Osteoblast (primary cell): ENCODE results near the gene RHBDL1. TPM values are rescaled to one million over a fixed set of nuclear protein-coding genes. Genes with fewer than 3 reads are reported as not detected.

Source experiments
- DNase-seq: peaks from one replicate; pipeline ENCODE4 v3.0.0; 2011; ENCODE audit warnings: low spot score, mixed read lengths; ENCODE audit not compliant: insufficient read length; ENCODE audit errors: missing footprints
- H2AFZ ChIP-seq: 2 replicates; pipeline ENCODE4 v1.6.0; 2011; ENCODE audit warnings: mild to moderate bottlenecking, low read length
- H3K27ac ChIP-seq: 2 replicates; pipeline ENCODE4 v1.5.1; 2011; ENCODE audit warnings: mild to moderate bottlenecking, low read depth, low read length, moderate library complexity
- H3K27me3 ChIP-seq: 2 replicates; pipeline ENCODE4 v1.6.0; 2012; ENCODE audit warnings: mild to moderate bottlenecking, control low read depth, inconsistent platforms, low read length, moderate library complexity; ENCODE audit not compliant: insufficient read depth
- H3K36me3 ChIP-seq: 2 replicates; pipeline ENCODE4 v1.5.1; 2011; ENCODE audit warnings: mild to moderate bottlenecking, low read length, control low read depth, moderate library complexity; ENCODE audit not compliant: insufficient read depth
- H3K4me1 ChIP-seq: 2 replicates; pipeline ENCODE4 v1.5.1; 2011; ENCODE audit warnings: mild to moderate bottlenecking, low read length, control low read depth, moderate library complexity; ENCODE audit not compliant: insufficient read depth
- H3K4me2 ChIP-seq: 2 replicates; pipeline ENCODE4 v1.6.0; 2011; ENCODE audit warnings: mild to moderate bottlenecking, low read length; ENCODE audit not compliant: insufficient read depth
- H3K4me3 ChIP-seq: fragments of 200-600 bp; sonication (generic); 3 replicates; pipeline ENCODE4 v1.5.1; 2012; ENCODE audit warnings: mild to moderate bottlenecking, low read length, inconsistent platforms; ENCODE audit not compliant: insufficient read depth
- H3K79me2 ChIP-seq: 2 replicates; pipeline ENCODE4 v1.6.0; 2012; ENCODE audit warnings: mild to moderate bottlenecking, low read length, control low read depth, inconsistent platforms; ENCODE audit not compliant: insufficient read depth
- H3K9me3 ChIP-seq: 2 replicates; pipeline ENCODE4 v1.5.1; 2011; ENCODE audit warnings: low read depth, low read length, control low read depth
- H4K20me1 ChIP-seq: 2 replicates; pipeline ENCODE4 v1.6.0; 2012; ENCODE audit warnings: mild to moderate bottlenecking, low read length, control low read depth; ENCODE audit not compliant: insufficient read depth
- CTCF ChIP-seq: IDR thresholded peaks from 2 replicates; pipeline ENCODE4 v1.5.1; 2011; ENCODE audit warnings: mild to moderate bottlenecking, low read depth, low read length, moderate library complexity; ENCODE audit errors: extremely low read depth
- total RNA-seq: library from RNA; depleted of rRNA; stranded (reverse); fragments of >200 nt; gene quantifications from 2 replicates; pipeline ENCODE4 v1.2.3, GENCODE V29; 2012

Gene RHBDL1
- total RNA-seq, 1 donor = 1.1 TPM

GRCh38 chr16:630249-630814 lies 45.1 kb upstream of the RHBDL1 start:
- Histone ChIP-seq H2AFZ (no peak overlapping the region), H3K79me2 (peaks cover 6% of the 10 kb centered on the region), H3K27ac (no peak overlapping the region), H3K9me3 (no peaks in the 10 kb centered on the region), H3K4me1 (peaks cover 17% of the 10 kb centered on the region), H3K4me3 (no peak overlapping the region), H3K36me3 (no peaks in the 10 kb centered on the region), H4K20me1 (peaks cover 4% of the 10 kb centered on the region), H3K27me3 (no peaks in the 10 kb centered on the region), H3K4me2 (no peak overlapping the region)
- no peak for DNase-seq
- TF ChIP-seq CTCF = no peak

GRCh38 chr16:630815-631405 lies 44.6 kb upstream of the RHBDL1 start, which contains the start of gene WFIKKN1:
Gene WFIKKN1 (plus strand): TSS chr16:630985. CDS start chr16:631254, 269 bp downstream.
- no peaks in the 10 kb centered on the region for H3K27me3 ChIP-seq
- peaks cover 11% of the 10 kb centered on the region for H3K79me2 ChIP-seq
- H3K4me2 ChIP-seq = no peak within 1 kb of the TSS
- H3K36me3 ChIP-seq = no peaks in the 10 kb centered on the region
- TF ChIP-seq CTCF = no peak
- no peak within 1 kb of the TSS for H2AFZ ChIP-seq
- H3K4me1 ChIP-seq = peaks cover 19% of the 10 kb centered on the region
- H3K9me3 ChIP-seq = no peaks in the 10 kb centered on the region
- H3K27ac ChIP-seq = no peak within 1 kb of the TSS
- H3K4me3 ChIP-seq = no peak within 1 kb of the TSS
- peak; percentile 93 for DNase-seq
- H4K20me1 ChIP-seq = peaks cover 4% of the 10 kb centered on the region

- Histone ChIP-seq H4K20me1 (peaks cover 4% of the 10 kb centered on the region), H3K79me2 (peaks cover 14% of the 10 kb centered on the region), H3K9me3 (no peaks in the 10 kb centered on the region), H2AFZ (no peak overlapping the region), H3K4me1 (peaks cover 13% of the 10 kb centered on the region), H3K27me3 (no peaks in the 10 kb centered on the region), H3K4me2 (no peak overlapping the region), H3K4me3 (no peak overlapping the region), H3K36me3 (no peaks in the 10 kb centered on the region), H3K27ac (no peak overlapping the region)
- TF ChIP-seq CTCF = no peak
- no peak for DNase-seq
These were observed 43.6 kb upstream of the RHBDL1 start for GRCh38 chr16:631808-632358.

- peaks cover 4% of the 10 kb centered on the region for H4K20me1 ChIP-seq
- H3K79me2 ChIP-seq = peaks cover 14% of the 10 kb centered on the region
- H3K27me3 ChIP-seq = no peaks in the 10 kb centered on the region
- no peak for TF ChIP-seq CTCF
- no peaks in the 10 kb centered on the region for H3K36me3 ChIP-seq
- no peaks in the 10 kb centered on the region for H3K9me3 ChIP-seq
- DNase-seq = no peak
- no peak overlapping the region for H3K4me3 ChIP-seq
- peaks cover 6% of the 10 kb centered on the region for H3K4me1 ChIP-seq
- no peak overlapping the region for H3K27ac ChIP-seq
- H2AFZ ChIP-seq = no peak overlapping the region
- no peak overlapping the region for H3K4me2 ChIP-seq
These were observed 42.8 kb upstream of the RHBDL1 start for GRCh38 chr16:632486-633335.
